H1 (cell line): ENCODE results near the gene PLA2G4E. TPM values are rescaled to one million over a fixed set of nuclear protein-coding genes. Genes with fewer than 3 reads are reported as not detected.

Source experiments
- CTCF ChIA-PET: fragments of 300-600 bp; sonication (Branson Sonifier 250); formaldehyde crosslinking; loops from one replicate; lab custom pipeline; 2021; ENCODE audit not compliant: partially characterized antibody; lab: Charles Lee
- POLR2A ChIA-PET: fragments of 300-600 bp; sonication (Branson Sonifier 250); formaldehyde crosslinking; loops from one replicate; lab custom pipeline; 2021; ENCODE audit warnings: inconsistent platforms; ENCODE audit not compliant: partially characterized antibody; lab: Charles Lee
- DNase-seq, 2 experiments: peaks; one replicate each; pipeline versions ENCODE4 v3.0.0 to v3.0.0-alpha.2; 2010 to 2022; ENCODE audit warnings: low spot score in 2 of 2, low read depth in 1 of 2, mixed read lengths in 1 of 2
- FAIRE-seq: peaks from 2 replicates; lab custom pipeline; 2011; peaks lifted over from hg19 to GRCh38; lab: Jason Lieb, UNC
- H2AFZ ChIP-seq: 2 replicates; pipeline ENCODE4 v1.8.1; 2012; ENCODE audit warnings: low read length, inconsistent platforms
- H2AK5ac ChIP-seq: 2 replicates; pipeline ENCODE4 v1.6.1; 2013; ENCODE audit warnings: low read depth, low read length
- H2BK120ac ChIP-seq: replicated peaks from 2 replicates; pipeline ENCODE3; 2013; ENCODE audit warnings: low read depth, low read length, inconsistent platforms
- H2BK12ac ChIP-seq: 2 replicates; pipeline ENCODE4 v1.6.1; 2013; ENCODE audit warnings: low read depth, low read length
- H2BK15ac ChIP-seq: 2 replicates; pipeline ENCODE4 v1.6.1; 2013; ENCODE audit warnings: low read length
- H2BK20ac ChIP-seq: 2 replicates; pipeline ENCODE4 v1.6.1; 2013; ENCODE audit warnings: low read length
- H2BK5ac ChIP-seq: 2 replicates; pipeline ENCODE4 v1.6.1; 2013; ENCODE audit warnings: low read depth, low read length
- H3K14ac ChIP-seq: 2 replicates; pipeline ENCODE4 v1.6.1; 2013; ENCODE audit warnings: inconsistent platforms; ENCODE audit not compliant: insufficient read length
- H3K18ac ChIP-seq: 2 replicates; pipeline ENCODE4 v1.6.1; 2013; ENCODE audit warnings: low read length; ENCODE audit errors: extremely low read depth
- H3K23ac ChIP-seq: 2 replicates; pipeline ENCODE4 v1.6.1; 2013; ENCODE audit warnings: inconsistent platforms; ENCODE audit not compliant: insufficient read length
- H3K23me2 ChIP-seq: 2 replicates; pipeline ENCODE4 v1.6.1; 2013; ENCODE audit warnings: low read depth, low read length
- H3K27ac ChIP-seq: 2 replicates; pipeline ENCODE4 v1.6.1; 2011; ENCODE audit warnings: low read depth, low read length, inconsistent platforms
- H3K27me3 ChIP-seq, 4 experiments: replicated peaks in 1 of 4; 1 replicate in 1 of 4; 2 replicates in 3 of 4; pipeline versions ENCODE4 v1.6.1 to v1.8.1; 2011 to 2013; ENCODE audit warnings: low read length in 3 of 4, mild to moderate bottlenecking in 3 of 4, inconsistent platforms in 2 of 4, mixed read lengths in 2 of 4, moderate library complexity in 1 of 4; ENCODE audit not compliant: control insufficient read depth in 3 of 4, insufficient read depth in 3 of 4; ENCODE audit errors: extremely low read depth in 1 of 4
- H3K36me3 ChIP-seq, 4 experiments: 2 replicates each; pipeline versions ENCODE4 v1.6.1 to v1.8.1; 2011 to 2013; ENCODE audit warnings: mild to moderate bottlenecking in 4 of 4, low read length in 3 of 4, moderate library complexity in 2 of 4, control low read depth in 1 of 4, inconsistent platforms in 1 of 4; ENCODE audit not compliant: insufficient read depth in 4 of 4, control insufficient read depth in 2 of 4
- H3K4ac ChIP-seq: replicated peaks from 2 replicates; pipeline ENCODE3; 2013; ENCODE audit warnings: low read length, low read depth, mixed read lengths, inconsistent platforms; ENCODE audit not compliant: insufficient read length
- H3K4me1 ChIP-seq, 4 experiments: replicated peaks in 1 of 4; 1 replicate in 1 of 4; 2 replicates in 3 of 4; pipeline versions ENCODE4 v1.6.1 to v1.8.1; 2011 to 2013; ENCODE audit warnings: low read length in 3 of 4, inconsistent platforms in 2 of 4, mixed read lengths in 1 of 4; ENCODE audit not compliant: insufficient read depth in 4 of 4, control insufficient read depth in 3 of 4
- H3K4me2 ChIP-seq, 2 experiments: 2 replicates each; pipeline versions ENCODE4 v1.6.1 to v1.8.1; 2011 to 2013; ENCODE audit warnings: low read depth in 2 of 2, low read length in 2 of 2, control low read depth in 1 of 2, inconsistent platforms in 1 of 2, mild to moderate bottlenecking in 1 of 2; ENCODE audit not compliant: insufficient read depth in 1 of 2
- H3K4me3 ChIP-seq, 4 experiments: fragments of 200-600, 300-600 bp in 1 of 4; sonication (generic), shearing (Covaris generic), sonication (Bioruptor Twin) in 1 of 4; 2 replicates each; pipeline versions ENCODE4 v1.5.1 to v1.8.1; 2011 to 2016; ENCODE audit warnings: low read length in 4 of 4, low read depth in 3 of 4, control low read depth in 2 of 4, inconsistent platforms in 2 of 4, mild to moderate bottlenecking in 2 of 4, mixed read lengths in 1 of 4, moderate library complexity in 1 of 4; ENCODE audit not compliant: insufficient read depth in 2 of 4; ENCODE audit errors: extremely low read depth in 1 of 4
- H3K56ac ChIP-seq: replicated peaks from 2 replicates; pipeline ENCODE3; 2013; ENCODE audit warnings: low read depth, mild to moderate bottlenecking, mixed read lengths, low read length, inconsistent platforms; ENCODE audit not compliant: insufficient read length
- H3K79me1 ChIP-seq: 2 replicates; pipeline ENCODE4 v1.6.1; 2013; ENCODE audit warnings: low read depth, low read length, control low read depth
- H3K79me2 ChIP-seq, 2 experiments: 2 replicates each; pipeline versions ENCODE4 v1.6.1 to v1.8.1; 2012 to 2013; ENCODE audit warnings: low read length in 2 of 2, mild to moderate bottlenecking in 2 of 2, inconsistent platforms in 1 of 2; ENCODE audit not compliant: insufficient read depth in 2 of 2, control insufficient read depth in 1 of 2
- H3K9ac ChIP-seq, 4 experiments: replicated peaks in 1 of 4; 1 replicate in 1 of 4; 2 replicates in 3 of 4; pipeline versions ENCODE4 v1.6.1 to v1.8.1; 2011 to 2013; ENCODE audit warnings: low read depth in 3 of 4, low read length in 3 of 4, control low read depth in 2 of 4, mild to moderate bottlenecking in 2 of 4, moderate library complexity in 2 of 4, inconsistent platforms in 1 of 4; ENCODE audit errors: extremely low read depth in 1 of 4
- H3K9me3 ChIP-seq, 2 experiments: 2 replicates each; pipeline versions ENCODE4 v1.6.1 to v1.8.1; 2012 to 2013; ENCODE audit warnings: mild to moderate bottlenecking in 2 of 2, moderate library complexity in 2 of 2, control low read depth in 1 of 2, inconsistent platforms in 1 of 2, low read depth in 1 of 2, low read length in 1 of 2, mixed read lengths in 1 of 2; ENCODE audit not compliant: insufficient read depth in 2 of 2
- H4K20me1 ChIP-seq, 2 experiments: replicated peaks in 1 of 2; 2 replicates each; pipeline versions ENCODE3 to v1.8.1; 2011 to 2013; ENCODE audit warnings: inconsistent platforms in 2 of 2, low read length in 2 of 2, mild to moderate bottlenecking in 1 of 2; ENCODE audit not compliant: insufficient read depth in 2 of 2, control insufficient read depth in 1 of 2
- H4K5ac ChIP-seq: 2 replicates; pipeline ENCODE4 v1.6.1; 2013; ENCODE audit warnings: low read length, low read depth, mixed read lengths, inconsistent platforms; ENCODE audit not compliant: insufficient read length
- H4K8ac ChIP-seq: 2 replicates; pipeline ENCODE4 v1.8.0; 2013; ENCODE audit warnings: mild to moderate bottlenecking, moderate library complexity, low read length, inconsistent platforms; ENCODE audit not compliant: insufficient read depth; ENCODE audit errors: extremely low read depth
- H4K91ac ChIP-seq: replicated peaks from 2 replicates; pipeline ENCODE3; 2013; ENCODE audit warnings: low read length, mixed read lengths, inconsistent platforms; ENCODE audit not compliant: insufficient read length
- NRF1 ChIP-seq: IDR thresholded peaks from 2 replicates; pipeline ENCODE4 v1.6.1; 2011; ENCODE audit warnings: mild to moderate bottlenecking, low read depth, low read length, improper control_type of control experiment
- POLR2AphosphoS5 ChIP-seq: IDR thresholded peaks from 2 replicates; pipeline ENCODE4 v1.6.1; 2011; ENCODE audit warnings: low read depth, low read length
- WGBS, 2 experiments: shearing (Covaris generic) in 1 of 2; methylation state at CpG; one replicate each; pipeline versions ENCODE4 v1.1.6 to v1.1.7; 2013 to 2015; ENCODE audit warnings: low lambda C conversion rate in 2 of 2, mixed read lengths in 2 of 2, inconsistent platforms in 1 of 2, low coverage in 1 of 2, missing lambda C conversion rate in 1 of 2; ENCODE audit not compliant: insufficient replicate concordance in 2 of 2, insufficient coverage in 1 of 2, insufficient read length in 1 of 2; ENCODE audit errors: extremely low coverage in 1 of 2, missing lambda C conversion rate in 1 of 2; 5-methylcytosine and 5-hydroxymethylcytosine counted together
- polyA plus RNA-seq, 7 experiments: library from polyadenylated mRNA; depleted of rRNA in 3 of 7; stranded (reverse) in 5 of 7; unstranded in 2 of 7; fragments of >200 nt in 5 of 7; fragments of 200-250 nt in 2 of 7; gene quantifications; 1 replicate in 5 of 7; 2 replicates in 1 of 7; 4 replicates in 1 of 7; pipeline versions ENCODE4 v1.2.1 to v1.2.3, GENCODE V29; 2011 to 2013; ENCODE audit warnings: missing spikeins in 2 of 7, mixed read lengths in 2 of 7
- total RNA-seq: library from RNA; stranded (reverse); fragmentation: NEBNext Ultra II Directional; extraction: Animal tissue kit (Norgen Biotek cat#: 25700); gene quantifications from 2 replicates; pipeline ENCODE4 v1.2.1, GENCODE V29; 2021

The PLA2G4E gene
- total and polyA plus RNA-seq, 2 of the 8 experiments (the other 6 are each of a cell fraction or from before 2014, with no cell fraction given), result 0.03 TPM; not detected in 1

DNA sequence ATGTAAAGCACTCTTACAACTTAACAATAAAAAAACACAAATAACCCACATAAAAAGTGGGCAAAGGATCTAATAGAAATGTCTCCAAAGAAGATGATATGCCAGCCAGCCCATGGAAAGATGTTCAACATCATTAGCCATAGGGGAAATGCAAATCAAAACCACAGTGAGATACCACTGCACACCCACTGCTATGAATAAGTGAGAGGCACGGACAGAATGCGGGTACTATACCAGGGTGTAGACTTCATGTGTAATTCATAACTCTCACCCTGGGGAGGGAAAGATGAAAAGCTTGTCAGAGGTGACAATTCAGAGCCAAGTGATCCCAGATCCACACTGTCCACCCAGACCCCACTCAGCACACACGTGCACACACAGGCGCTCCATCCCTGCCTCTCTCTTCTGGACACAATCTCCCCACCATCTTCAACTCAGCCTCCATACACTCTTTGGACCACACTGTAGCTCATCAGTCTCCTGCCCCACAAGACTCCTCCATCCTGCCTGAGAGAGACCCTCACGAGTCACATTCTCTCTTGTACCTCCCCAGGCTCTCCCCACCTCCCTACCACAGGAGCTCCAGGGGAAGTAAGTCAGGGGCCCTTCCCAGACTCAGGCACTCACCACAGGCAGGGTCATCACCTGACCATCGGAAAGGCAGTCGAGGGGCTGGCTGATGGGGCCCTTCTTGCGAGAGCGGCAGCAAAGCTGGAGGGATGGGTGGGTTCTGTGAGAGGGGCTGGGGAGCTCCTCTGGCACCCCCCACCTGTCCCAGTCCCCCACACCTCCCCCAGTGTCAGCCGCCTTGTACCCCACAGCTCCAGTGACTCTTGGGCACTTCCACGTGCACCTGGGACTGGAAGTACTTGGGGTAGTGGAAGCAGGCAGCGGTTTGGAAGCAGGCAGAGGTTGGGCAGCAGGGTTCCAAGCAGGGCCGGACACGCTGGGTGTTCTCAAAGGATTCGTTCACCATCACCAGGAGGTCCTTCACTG, 21.3 kb downstream of the PLA2G4E start:
- Histone ChIP-seq H4K20me1 (no peaks in the 10 kb centered on the region), H2AFZ (no peak overlapping the region), H2BK5ac (no peak overlapping the region), H3K79me2 (no peaks in the 10 kb centered on the region), H3K27ac (no peak overlapping the region), H3K14ac (no peak overlapping the region), H2AK5ac (no peak overlapping the region), H2BK120ac (no peak overlapping the region), H3K79me1 (no peaks in the 10 kb centered on the region), H2BK12ac (no peak overlapping the region), H3K23me2 (no peaks in the 10 kb centered on the region), H3K9me3 (no peaks in the 10 kb centered on the region)
- FAIRE-seq, result no peak
- no peak for DNase-seq
- 87% methylated on average over 15 of the region's 15 CpGs; no CpG with 5 or more reads in 1 of the 2 experiments for WGBS, 2 experiments
- TF ChIP-seq POLR2AphosphoS5, result no peak
- TF ChIP-seq NRF1, result no peak
- TF ChIP-seq, all 59 proteins: peak for 0
- Histone ChIP-seq H3K36me3 (no peaks in the 10 kb centered on the region), H3K4me2 (no peak overlapping the region), H4K91ac (no peak overlapping the region), H4K8ac (no peak overlapping the region), H3K4ac (no peak overlapping the region), H2BK20ac (no peak overlapping the region), H3K23ac (no peak overlapping the region), H2BK15ac (no peak overlapping the region), H3K27me3 (no peaks in the 10 kb centered on the region), H3K4me3 (no peak overlapping the region), H3K4me1 (no peaks in the 10 kb centered on the region), H3K9ac (no peak overlapping the region), H3K18ac (no peak overlapping the region), H4K5ac (no peak overlapping the region), H3K56ac (no peak overlapping the region)
- ChIA-PET POLR2A (no interaction called here), CTCF (interaction anchor here (0.8 to 9.8 kb wide), 7 partner anchors 12 to 138 kb away, joined by 3 to 99 read pairs (median 8); partner anchors contain the start of gene EHD4)
